ENCODE measurements around the gene STK16. TPM values are rescaled to one million over a fixed set of nuclear protein-coding genes. Genes with fewer than 3 reads are reported as not detected.

STK16 gene
- total and polyA plus RNA-seq, 4 donors: 5.8 to 44.3 (median 23.7) TPM

GRCh38 chr2:219289537-219290361 lies 44.5 kb downstream of the STK16 start:
- Histone ChIP-seq H3K9me3 (ENCODE audit: control insufficient read depth in 4 of 4, low read length in 3 of 4) (no peaks in the 10 kb centered on the region), H3K27ac (ENCODE audit: low read depth in 1 of 2, low read length in 2 of 2) (no peak overlapping the region), H3K27me3 (ENCODE audit: control insufficient read depth in 4 of 4, insufficient read depth in 4 of 4, low read length in 3 of 4) (no peaks in the 10 kb centered on the region), H3K4me3 (ENCODE audit: low read depth in 1 of 3, low read length in 3 of 3) (no peak overlapping the region), H3K4me1 (ENCODE audit: control insufficient read depth in 4 of 4, insufficient read depth in 4 of 4, low read length in 3 of 4) (no peaks in the 10 kb centered on the region), H3K36me3 (ENCODE audit: control insufficient read depth in 4 of 4, insufficient read depth in 3 of 4, low read depth in 1 of 4, low read length in 3 of 4) (peaks cover 1 to 11% (median 7%) of the 10 kb centered on the region in 4 donors), H3K9ac (ENCODE audit: low read depth in 1 of 2, low read length in 2 of 2) (no peak overlapping the region)
- no peak for DNase-seq (ENCODE audit: low spot score)
- TF ChIP-seq SP1 (IDR thresholded peaks at IDR 0.05): no peak
- TF ChIP-seq, protein P1, sequence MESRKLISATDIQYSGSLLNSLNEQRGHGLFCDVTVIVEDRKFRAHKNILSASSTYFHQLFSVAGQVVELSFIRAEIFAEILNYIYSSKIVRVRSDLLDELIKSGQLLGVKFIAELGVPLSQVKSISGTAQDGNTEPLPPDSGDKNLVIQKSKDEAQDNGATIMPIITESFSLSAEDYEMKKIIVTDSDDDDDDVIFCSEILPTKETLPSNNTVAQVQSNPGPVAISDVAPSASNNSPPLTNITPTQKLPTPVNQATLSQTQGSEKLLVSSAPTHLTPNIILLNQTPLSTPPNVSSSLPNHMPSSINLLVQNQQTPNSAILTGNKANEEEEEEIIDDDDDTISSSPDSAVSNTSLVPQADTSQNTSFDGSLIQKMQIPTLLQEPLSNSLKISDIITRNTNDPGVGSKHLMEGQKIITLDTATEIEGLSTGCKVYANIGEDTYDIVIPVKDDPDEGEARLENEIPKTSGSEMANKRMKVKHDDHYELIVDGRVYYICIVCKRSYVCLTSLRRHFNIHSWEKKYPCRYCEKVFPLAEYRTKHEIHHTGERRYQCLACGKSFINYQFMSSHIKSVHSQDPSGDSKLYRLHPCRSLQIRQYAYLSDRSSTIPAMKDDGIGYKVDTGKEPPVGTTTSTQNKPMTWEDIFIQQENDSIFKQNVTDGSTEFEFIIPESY (IDR thresholded peaks at IDR 0.05): no peak
- TF ChIP-seq, protein P2, sequence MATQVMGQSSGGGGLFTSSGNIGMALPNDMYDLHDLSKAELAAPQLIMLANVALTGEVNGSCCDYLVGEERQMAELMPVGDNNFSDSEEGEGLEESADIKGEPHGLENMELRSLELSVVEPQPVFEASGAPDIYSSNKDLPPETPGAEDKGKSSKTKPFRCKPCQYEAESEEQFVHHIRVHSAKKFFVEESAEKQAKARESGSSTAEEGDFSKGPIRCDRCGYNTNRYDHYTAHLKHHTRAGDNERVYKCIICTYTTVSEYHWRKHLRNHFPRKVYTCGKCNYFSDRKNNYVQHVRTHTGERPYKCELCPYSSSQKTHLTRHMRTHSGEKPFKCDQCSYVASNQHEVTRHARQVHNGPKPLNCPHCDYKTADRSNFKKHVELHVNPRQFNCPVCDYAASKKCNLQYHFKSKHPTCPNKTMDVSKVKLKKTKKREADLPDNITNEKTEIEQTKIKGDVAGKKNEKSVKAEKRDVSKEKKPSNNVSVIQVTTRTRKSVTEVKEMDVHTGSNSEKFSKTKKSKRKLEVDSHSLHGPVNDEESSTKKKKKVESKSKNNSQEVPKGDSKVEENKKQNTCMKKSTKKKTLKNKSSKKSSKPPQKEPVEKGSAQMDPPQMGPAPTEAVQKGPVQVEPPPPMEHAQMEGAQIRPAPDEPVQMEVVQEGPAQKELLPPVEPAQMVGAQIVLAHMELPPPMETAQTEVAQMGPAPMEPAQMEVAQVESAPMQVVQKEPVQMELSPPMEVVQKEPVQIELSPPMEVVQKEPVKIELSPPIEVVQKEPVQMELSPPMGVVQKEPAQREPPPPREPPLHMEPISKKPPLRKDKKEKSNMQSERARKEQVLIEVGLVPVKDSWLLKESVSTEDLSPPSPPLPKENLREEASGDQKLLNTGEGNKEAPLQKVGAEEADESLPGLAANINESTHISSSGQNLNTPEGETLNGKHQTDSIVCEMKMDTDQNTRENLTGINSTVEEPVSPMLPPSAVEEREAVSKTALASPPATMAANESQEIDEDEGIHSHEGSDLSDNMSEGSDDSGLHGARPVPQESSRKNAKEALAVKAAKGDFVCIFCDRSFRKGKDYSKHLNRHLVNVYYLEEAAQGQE (IDR thresholded peaks at IDR 0.05): no peak
- no peak for TF ChIP-seq EGR1 (IDR thresholded peaks at IDR 0.05; ENCODE audit: low read depth in 2 of 2)
- TF ChIP-seq GABPA (IDR thresholded peaks at IDR 0.05 in 1 of 2, conservative IDR thresholded peaks at IDR 0.05 in 1 of 2): no peak
- no peak for TF ChIP-seq YY1 (IDR thresholded peaks at IDR 0.05)
- TF ChIP-seq RXRA (IDR thresholded peaks at IDR 0.05): no peak
- no peak for TF ChIP-seq MAX (IDR thresholded peaks at IDR 0.05)
- no peak for TF ChIP-seq JUND (IDR thresholded peaks at IDR 0.05)
- TF ChIP-seq FOXA1 (IDR thresholded peaks at IDR 0.05): no peak
- no peak for TF ChIP-seq NR2F2 (IDR thresholded peaks at IDR 0.05)
- no peak for TF ChIP-seq FOXA2 (IDR thresholded peaks at IDR 0.05)
- no peak for TF ChIP-seq HNF4G (IDR thresholded peaks at IDR 0.05)
- no peak for TF ChIP-seq RAD21 (IDR thresholded peaks at IDR 0.05)
- TF ChIP-seq CTCF (IDR thresholded peaks at IDR 0.05; ENCODE audit: low read depth, low read length, missing input control): no peak
- TF ChIP-seq TAF1 (conservative IDR thresholded peaks at IDR 0.05): no peak
- no peak for TF ChIP-seq ATF3 (IDR thresholded peaks at IDR 0.05)
- TF ChIP-seq HNF4A (conservative IDR thresholded peaks at IDR 0.05): no peak
- whole genome bisulfite sequencing: 72% methylated on average over 16 of the region's 16 CpGs

All from liver (tissue), 9 donors.